Hepatocyte (in vitro differentiated cells): ENCODE results near the gene CCDC51.

Source experiments
- EZH2 ChIP-seq: fragments of 200-600 bp; sonication (generic); IDR thresholded peaks from 2 replicates; pipeline ENCODE4 v1.6.1; 2016; ENCODE audit warnings: antibody characterized with exemption, mild to moderate bottlenecking, borderline replicate concordance
- EZH2phosphoT487 ChIP-seq: fragments of 200-600 bp; sonication (generic); IDR thresholded peaks from one replicate; pipeline ENCODE4 v1.6.1; 2018; ENCODE audit warnings: antibody characterized with exemption, mild to moderate bottlenecking, low read depth, moderate library complexity; ENCODE audit not compliant: unreplicated experiment, severe bottlenecking
- TF ChIP-seq, protein P1 (sequence below): fragments of 200-600 bp; sonication (generic); IDR thresholded peaks from 2 replicates; pipeline ENCODE4 v1.5.1; 2016; ENCODE audit warnings: antibody characterized with exemption, mild to moderate bottlenecking; ENCODE audit not compliant: poor library complexity

GRCh38 chr3:48439820-48440589 lies at the start of gene CCDC51, which contains the start of gene TMA7:
- TF ChIP-seq, protein P1, sequence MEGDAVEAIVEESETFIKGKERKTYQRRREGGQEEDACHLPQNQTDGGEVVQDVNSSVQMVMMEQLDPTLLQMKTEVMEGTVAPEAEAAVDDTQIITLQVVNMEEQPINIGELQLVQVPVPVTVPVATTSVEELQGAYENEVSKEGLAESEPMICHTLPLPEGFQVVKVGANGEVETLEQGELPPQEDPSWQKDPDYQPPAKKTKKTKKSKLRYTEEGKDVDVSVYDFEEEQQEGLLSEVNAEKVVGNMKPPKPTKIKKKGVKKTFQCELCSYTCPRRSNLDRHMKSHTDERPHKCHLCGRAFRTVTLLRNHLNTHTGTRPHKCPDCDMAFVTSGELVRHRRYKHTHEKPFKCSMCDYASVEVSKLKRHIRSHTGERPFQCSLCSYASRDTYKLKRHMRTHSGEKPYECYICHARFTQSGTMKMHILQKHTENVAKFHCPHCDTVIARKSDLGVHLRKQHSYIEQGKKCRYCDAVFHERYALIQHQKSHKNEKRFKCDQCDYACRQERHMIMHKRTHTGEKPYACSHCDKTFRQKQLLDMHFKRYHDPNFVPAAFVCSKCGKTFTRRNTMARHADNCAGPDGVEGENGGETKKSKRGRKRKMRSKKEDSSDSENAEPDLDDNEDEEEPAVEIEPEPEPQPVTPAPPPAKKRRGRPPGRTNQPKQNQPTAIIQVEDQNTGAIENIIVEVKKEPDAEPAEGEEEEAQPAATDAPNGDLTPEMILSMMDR = no peak
- no peak for TF ChIP-seq EZH2
- no peak for TF ChIP-seq EZH2phosphoT487
